ENCODE data around the gene CA11.
"Not testable (repeated sequence)": the region's sequence is repeated elsewhere in the genome, so short reads cannot be mapped to it uniquely, and the experiment has no call there.

The CA11 gene

GRCh38 chr19:48646001-48646721 is at the start of gene CA11:
Gene CA11, minus strand, starts transcription at chr19:48646187. Its CDS starts 555 bp downstream, at chr19:48645632.
- peak; percentile 81 for DNase-seq

GRCh38 chr19:48693629-48694028 is 47.6 kb upstream of the CA11 start:
- DNase-seq = not testable (repeated sequence)

GRCh38 chr19:48689449-48689848 is 43.5 kb upstream of the CA11 start:
- no peak for DNase-seq

GRCh38 chr19:48687776-48688175 is 41.8 kb upstream of the CA11 start:
- no peak for DNase-seq

GRCh38 chr19:48686637-48687036 is 40.6 kb upstream of the CA11 start:
- DNase-seq = not testable (repeated sequence)

GRCh38 chr19:48686088-48686487 is 40.1 kb upstream of the CA11 start:
- no peak for DNase-seq

GRCh38 chr19:48685583-48685982 is 39.6 kb upstream of the CA11 start:
- DNase-seq = no peak

GRCh38 chr19:48683349-48683748 is 37.4 kb upstream of the CA11 start:
- peak; percentile 15 for DNase-seq

- no peak for DNase-seq
Observed at GRCh38 chr19:48681127-48681470, 35.1 kb upstream of the CA11 start.

GRCh38 chr19:48680436-48681126 is 34.6 kb upstream of the CA11 start:
- DNase-seq = no peak

GRCh38 chr19:48680006-48680405 is 34.0 kb upstream of the CA11 start:
- not testable (repeated sequence) for DNase-seq

GRCh38 chr19:48678201-48678600 is 32.2 kb upstream of the CA11 start:
- DNase-seq = no peak

- no peak for DNase-seq
Observed at GRCh38 chr19:48676887-48677286, 30.9 kb upstream of the CA11 start.

GRCh38 chr19:48676487-48676886 is 30.5 kb upstream of the CA11 start:
- DNase-seq = no peak

GRCh38 chr19:48674921-48675824 is 29.2 kb upstream of the CA11 start:
- DNase-seq = peak; percentile 51

- no peak for DNase-seq
Observed at GRCh38 chr19:48674216-48674809, 28.3 kb upstream of the CA11 start.

GRCh38 chr19:48673436-48674100 is 27.6 kb upstream of the CA11 start:
- DNase-seq = no peak

- DNase-seq = no peak
Observed at GRCh38 chr19:48672994-48673393, 27.0 kb upstream of the CA11 start, which contains the start of gene NTN5. Gene NTN5, minus strand, starts transcription at chr19:48673017. Its CDS starts 2,031 bp downstream, at chr19:48670986.

- DNase-seq = no peak
Observed at GRCh38 chr19:48671446-48671995, 25.5 kb upstream of the CA11 start.

- DNase-seq = no peak
Observed at GRCh38 chr19:48670699-48671445, 24.9 kb upstream of the CA11 start.
